NCI-H1930 (cell line): Measurements from ENCODE around the gene LENEP.

Experiments
- DNase-seq, 2 experiments: peaks; one replicate each; lab custom pipeline; 2025; lab: John Stamatoyannopoulos, UW

Gene LENEP

DNA sequence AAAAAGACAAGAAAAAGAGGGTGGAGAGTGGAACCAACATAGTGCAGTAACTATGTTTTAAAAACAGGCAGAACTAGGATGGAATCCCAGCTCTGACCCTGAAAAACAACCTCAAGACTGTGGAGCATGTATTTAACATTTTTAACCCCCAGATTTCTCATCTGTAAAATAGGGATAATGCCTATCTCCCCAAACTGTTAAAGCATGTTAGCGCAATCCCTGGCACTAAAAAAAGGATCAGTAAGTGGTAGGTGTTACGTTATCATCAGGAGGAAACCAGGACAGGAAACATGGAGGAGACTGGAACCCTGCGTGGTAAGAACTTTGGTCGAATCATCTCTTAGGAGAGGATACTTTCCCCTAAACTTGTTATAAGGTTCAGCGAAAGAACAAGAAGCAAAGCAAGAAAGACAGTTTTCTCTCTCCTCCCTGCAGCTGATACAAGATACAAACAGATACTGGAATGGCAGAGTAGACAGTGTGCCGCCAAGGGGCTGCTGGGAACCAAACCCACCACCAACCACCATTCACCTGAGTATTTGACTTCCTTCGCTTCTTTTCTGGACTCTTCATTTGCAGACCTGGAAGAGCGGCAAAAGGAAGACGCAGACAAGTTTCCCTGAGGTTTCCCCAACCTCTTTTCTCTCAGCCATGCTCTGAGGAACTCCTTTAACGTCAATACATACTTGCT lies 32.8 kb upstream of the LENEP start:
- DNase-seq: no peak

DNA sequence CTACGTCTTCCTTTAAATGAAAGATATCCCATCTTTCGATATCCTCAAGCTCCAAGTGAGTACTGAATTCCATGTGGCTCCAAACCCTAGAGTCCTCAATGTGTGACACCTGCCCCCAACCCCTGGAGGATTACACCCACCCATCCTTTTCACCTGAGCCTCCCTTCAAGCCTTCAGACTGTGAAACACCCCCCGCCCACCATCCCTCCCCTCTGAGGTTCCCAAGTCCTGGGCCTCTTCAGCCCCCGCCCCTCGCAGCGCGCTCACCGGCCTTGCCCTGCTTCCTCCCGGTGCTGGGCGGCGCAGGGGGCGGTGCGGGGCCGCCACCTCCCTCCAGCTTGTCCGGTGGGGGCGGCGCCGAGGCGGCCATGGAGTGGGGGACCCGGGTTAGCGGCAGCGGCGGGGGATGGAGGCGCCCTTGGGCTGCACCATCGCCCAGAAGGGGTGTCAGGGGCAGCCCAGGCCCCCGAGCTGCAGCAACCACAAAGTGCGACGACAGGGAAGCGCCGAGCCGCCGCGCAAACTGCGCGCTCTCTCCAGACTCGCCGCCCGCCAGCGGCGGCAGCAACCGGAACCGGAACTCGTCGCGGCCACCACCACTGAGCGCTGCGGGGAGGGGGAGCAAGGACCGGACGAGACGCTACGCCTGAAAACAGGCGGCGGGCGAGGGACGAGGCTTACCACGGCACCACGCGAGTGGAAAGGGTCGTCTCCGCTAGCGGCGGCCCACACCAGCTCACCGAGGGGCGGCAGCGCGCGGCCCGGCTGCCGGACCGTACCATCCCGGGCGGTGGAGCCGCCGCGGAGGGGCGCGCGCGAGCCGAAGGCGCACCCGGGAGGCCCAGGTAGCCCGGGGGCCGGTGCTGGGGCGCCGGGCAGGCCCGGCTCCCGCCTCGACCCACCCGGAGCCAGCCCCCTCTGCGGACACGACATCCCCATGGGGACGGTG lies 31.9 kb upstream of the LENEP start, which contains the start of gene PYGO2:
TSS of gene PYGO2 (minus strand) at position 576 of the 949 bp plus-strand sequence. CDS start at position 370, 206 bp downstream.
- DNase-seq: peak; percentile 44 to 75

DNA sequence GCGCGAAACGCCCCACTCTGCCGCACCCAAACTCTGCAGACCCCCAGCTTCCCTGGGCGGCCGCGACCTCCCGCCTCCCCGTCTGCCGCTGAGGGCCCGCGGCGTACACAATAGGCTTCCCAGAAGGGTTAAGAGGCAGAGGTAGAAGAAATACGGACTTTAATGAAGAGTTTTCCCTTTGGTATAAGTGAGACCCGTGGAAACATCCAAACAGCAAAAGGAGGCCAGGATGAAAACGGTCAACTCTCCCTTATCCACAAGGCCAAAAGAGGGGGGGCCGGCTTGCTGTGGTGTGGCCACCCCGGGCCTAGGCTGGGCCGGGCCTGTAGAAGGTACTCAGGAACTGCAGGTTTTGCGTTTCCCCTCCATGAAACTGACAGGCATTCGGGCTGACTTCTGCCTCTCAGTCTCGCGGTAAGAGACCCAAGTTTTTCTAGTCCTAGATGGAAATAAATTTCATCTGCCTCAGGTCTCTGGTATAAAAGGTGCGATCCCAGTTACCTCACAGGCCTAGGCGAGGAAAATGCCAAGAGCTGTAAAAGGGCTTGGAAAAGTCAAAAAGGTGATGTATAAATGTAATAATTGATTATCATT lies 31.1 kb upstream of the LENEP start:
- DNase-seq: no peak

DNA sequence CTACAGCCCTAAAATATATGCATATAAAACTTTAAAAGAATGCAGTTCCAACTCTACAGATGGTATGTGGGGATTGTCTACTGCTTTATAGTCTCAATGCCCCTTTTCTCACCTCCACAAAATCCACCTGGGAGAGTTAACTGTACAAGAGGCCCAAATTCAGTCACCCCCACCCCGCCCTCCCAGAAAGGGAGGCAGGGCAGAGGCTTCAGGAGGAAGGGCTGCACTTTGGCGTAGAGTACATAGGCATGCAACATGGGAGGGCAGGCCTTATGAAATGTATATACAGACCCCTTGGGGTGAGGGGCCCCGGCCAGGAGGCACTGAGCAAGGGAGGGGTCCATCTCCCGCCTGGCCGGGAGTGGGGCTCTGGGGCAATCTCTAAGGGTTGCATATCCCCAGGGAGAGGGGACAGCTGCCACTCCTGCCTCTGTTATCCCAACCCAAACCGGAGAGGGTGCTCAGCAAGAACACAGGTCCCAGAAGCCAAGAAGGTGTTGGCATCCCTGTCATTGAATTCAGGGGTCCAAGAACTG lies 30.5 kb upstream of the LENEP start:
- no peak for DNase-seq

DNA sequence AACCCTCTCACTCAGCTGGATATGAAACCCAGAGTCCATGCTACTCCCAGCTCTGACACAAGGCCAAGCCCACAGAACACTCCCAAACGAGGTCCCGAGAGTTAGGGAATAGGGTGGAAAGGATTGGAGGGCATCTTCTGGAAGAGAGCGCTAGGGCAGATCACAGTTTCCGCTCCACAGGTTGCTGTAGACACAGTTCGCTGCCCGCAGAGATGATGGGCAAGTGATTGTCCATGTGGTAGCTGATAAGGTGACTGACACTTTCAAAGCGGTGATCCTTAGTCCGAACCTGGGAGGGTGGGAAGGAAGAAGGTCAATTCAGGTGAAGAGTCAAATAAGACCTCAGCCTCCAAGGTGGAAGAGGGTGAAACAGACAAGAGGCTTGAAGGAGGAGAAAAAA lies 29.7 kb upstream of the LENEP start:
- DNase-seq: no peak

DNA sequence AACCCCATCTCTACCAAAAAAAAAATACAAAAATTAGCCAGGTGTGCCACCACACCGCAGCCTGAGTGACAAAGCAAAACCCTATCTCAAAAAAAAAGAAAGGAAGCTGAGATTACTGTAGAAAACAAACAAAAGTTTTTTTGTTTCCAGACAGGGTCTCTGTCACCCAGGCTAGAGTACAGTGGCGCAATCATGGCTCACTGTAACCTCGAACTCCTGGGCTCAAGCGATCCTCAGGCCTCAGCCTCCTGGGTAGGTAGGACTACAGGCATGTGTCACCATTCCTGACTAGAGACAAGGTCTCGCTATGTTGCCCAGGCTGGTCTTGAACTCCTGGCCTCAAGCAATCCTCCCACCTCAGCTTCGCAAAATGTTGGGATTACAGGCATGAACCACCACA lies 29.0 kb upstream of the LENEP start:
- DNase-seq: no peak

DNA sequence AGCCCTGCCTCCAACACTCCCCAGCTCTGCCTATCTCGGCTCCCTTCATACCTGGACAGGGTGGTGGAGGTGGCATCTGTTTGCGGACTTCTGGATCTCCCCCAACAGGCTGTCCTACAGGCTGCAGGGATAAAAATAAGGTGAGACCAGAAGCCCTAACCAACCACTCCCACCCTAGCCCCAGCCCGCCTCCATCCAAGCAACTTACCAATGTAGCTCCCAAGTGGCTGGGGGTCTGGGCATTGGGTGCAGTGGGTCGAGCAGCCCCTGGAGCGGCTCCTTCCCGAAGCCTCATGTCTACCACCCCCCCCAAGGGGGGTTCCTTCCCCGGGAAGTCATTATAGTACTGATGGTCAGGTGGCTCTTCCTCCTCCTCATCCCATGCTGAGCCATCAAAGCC lies 27.3 kb upstream of the LENEP start:
- DNase-seq: no peak

DNA sequence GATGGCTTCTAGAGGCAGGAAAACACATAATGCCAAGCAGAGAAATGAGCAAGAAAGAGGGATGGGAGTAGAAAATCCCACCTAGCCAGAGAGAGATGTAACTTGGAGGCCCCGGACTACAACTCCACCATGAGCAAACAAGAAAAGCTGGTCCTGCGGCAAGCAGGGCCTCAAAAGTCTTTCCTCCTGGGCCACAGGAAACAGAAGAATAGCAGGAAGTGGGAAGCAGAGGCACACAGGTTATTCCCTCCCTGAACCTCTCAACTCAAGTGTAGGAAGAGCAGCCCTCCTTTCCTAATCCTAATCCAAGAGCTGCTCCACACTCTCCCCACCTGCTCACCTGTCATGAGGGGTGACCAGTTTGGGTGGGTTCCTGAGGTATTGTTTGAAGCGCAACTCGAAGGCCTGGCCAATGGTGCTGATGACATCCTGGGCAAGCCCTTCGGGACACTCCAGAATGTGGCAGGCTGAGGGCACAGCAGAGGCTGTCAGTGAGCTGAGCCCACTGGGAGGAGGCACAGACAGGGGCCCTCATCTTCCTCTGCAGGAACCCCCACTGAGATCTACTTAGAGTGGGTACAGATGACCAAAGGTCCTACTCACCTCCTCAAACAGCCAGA lies 25.9 kb upstream of the LENEP start:
- DNase-seq: no peak

DNA sequence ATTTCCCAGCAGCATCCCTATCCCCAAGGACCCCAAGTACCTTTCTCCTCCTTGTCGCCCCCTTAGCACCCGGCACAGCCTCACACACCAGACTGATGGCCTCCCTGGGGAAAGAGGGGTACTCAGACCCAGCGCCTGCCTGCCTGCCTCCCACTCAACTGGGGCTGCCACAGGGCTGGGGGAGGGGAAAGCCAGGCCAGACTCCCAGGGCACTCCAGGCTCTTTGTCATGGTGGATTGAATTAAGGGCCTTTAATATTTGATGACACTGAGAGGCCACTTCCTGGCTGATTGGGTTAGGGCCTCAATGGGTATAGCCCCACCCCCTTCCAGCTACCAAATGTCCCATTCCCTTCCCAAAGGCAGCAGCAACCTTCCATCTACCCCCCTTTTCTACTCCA lies 24.7 kb upstream of the LENEP start:
- no peak for DNase-seq

DNA sequence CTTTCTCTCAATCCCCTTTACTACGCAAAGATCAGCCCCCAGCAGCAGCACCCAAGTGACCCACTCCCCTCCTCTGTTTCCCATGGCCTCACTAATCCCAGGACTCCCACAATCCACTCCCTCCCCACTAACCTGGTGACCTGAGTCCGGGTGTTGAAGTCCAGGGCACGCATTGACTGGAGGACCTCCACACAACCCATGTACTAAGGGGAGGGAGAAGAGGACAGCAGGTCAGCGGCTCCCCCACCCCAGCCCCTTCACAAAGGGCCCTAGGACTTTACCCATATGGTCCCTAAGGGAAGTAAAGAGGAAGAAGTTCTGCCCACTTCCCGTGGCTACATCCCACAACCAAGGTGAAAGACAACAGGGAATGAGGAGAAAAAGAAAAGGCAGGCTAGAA lies 24.1 kb upstream of the LENEP start:
- no peak for DNase-seq

DNA sequence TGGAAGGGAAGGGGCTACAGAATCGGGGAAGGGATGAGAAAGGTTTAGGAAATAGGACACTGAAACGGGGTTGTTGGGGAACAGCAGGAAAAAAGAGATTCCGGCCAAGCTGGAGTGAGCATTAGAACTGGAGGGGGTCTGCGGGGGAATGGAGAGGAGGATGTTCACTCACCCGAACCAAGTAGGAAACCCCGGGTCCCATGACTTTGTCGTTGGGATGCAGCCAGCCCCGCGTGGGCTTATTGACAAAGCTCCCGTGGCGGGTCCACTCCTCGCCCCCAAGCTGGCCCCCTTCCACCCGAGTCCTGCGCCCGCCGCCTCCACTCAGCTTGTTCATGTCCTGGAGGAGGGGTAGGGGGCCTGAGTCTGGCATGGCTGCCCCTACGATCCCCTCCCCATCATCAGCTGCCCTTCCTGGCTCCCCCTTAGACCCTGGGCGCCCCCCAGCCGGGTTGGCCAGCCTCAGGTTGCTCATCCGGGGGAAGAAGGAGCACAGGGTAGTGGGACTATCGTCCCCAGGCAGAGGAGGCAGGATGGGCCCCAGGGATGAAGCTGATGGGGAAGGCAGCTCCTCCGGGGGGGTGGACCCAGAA lies 23.4 kb upstream of the LENEP start:
- no peak for DNase-seq

DNA sequence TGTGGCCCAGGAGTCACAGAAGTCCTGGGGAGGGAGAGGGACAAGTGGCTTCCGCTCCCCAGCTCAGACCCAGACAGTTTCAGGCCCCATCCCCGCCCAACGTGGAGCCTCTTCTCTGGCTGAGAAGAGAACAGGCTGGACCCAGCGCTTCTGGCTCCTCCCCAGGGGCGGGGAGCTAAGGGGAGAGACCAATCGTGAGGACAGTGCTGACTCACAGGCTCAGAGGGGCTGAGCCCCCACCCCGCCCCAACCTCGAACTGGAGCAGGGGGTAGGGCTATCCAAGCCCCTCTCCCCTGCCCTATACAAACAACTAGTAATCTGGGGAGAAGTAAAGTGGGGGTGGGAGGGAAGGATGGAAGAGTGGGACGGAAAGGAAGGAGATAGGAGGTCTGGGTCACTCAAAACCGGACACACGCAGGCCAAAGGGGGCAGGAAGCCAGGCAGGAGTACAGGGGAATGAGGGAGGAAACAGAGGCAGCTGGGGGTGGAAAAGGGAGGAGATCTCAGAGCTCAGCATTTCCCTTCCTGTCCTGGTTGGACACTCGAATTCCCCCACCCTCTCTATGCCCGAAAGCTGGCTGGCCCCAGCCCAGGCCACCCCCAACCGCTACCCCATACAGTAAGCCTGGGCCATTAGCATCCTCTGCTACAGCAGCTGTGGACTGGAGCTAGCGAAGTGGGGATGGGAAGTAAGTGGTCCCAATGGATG lies 22.6 kb upstream of the LENEP start, which contains the start of gene SHC1:
TSS of gene SHC1 (minus strand) at position 117 of the 710 bp plus-strand sequence. CDS start 221 bp downstream, outside the sequence.
- no peak for DNase-seq

DNA sequence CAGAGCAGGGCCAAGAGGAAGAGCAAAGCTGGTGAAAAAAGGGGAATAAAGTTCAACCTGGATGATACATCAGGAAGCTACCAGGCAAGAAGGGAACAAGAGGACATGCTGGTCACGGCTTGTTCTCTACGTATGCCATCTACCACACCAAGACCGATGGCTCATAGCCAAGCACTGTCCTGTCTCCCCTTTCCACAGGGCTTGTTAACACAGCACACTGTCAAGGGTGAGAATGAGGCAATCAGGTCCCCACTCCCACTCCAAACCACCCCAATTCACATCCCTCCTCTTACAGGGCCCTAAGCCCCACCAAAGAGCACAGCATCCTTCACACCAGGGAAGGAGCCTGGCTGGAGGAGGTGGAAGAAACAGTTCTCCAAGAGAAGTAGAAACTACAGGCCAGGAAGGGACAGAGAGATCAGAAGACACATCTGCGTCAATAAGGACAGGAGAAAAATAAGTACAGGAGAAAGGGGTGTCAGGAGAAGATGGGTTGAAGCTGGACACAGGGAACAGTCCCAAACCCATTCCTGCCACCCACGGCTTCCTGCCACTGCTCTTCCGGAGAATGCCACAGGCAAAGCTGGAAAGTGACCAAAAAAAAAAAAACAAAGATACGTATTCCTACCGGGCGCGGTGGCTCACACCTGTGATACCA lies 21.9 kb upstream of the LENEP start:
- no peak for DNase-seq

DNA sequence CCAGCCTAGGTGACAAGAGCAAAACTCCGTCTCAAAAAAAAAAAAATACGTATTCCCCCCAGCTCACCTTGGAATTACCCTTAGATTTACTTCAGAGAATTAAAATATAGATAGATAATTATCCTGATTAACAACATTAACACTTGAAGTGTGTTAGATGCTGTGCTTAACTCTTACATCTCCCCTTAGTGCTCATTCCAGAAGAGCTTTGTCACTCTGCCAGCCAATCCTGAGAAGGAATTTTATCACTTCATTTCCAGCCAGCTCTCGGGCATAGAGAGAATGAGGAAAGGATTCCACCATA lies 21.2 kb upstream of the LENEP start:
- DNase-seq: no peak

DNA sequence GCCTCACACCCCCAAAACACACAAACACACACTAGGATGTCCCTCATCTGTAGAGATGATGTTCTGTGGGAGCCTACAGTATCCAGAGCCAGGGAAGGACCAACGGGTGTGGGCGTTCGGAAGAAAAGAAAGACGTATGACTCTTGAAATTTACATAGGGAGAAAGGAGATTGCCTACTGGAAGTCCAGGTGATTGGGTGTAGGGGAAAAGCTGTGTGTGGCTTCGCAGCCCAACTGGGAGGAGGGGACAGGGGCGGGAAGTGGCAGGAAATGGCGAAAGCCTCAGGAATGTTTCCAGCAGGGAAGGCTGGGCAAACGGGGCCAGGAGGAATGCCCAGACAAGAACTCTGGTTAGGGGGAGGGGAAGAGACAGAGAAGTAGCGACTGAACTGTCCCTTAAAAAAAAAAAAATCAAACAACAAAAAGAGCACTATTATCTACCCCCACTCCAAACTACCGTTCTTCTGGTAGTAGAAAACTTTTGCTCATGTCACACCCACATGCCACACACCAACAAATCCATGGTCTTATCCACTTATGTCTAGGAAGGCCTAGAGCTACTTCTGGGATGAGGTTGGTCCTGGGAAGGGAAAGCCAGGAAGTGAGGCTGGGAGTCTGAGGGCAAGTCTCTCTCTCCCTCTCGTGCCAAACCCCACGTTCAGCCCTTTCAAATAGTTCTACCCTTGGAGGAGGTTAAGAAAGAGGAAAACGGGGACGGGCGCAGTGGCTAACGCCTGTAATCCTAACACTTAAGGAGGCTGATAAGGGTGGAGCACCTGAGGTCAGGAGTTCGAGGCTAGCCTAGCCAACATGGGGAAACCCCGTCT lies 20.7 kb upstream of the LENEP start:
- DNase-seq: no peak

DNA sequence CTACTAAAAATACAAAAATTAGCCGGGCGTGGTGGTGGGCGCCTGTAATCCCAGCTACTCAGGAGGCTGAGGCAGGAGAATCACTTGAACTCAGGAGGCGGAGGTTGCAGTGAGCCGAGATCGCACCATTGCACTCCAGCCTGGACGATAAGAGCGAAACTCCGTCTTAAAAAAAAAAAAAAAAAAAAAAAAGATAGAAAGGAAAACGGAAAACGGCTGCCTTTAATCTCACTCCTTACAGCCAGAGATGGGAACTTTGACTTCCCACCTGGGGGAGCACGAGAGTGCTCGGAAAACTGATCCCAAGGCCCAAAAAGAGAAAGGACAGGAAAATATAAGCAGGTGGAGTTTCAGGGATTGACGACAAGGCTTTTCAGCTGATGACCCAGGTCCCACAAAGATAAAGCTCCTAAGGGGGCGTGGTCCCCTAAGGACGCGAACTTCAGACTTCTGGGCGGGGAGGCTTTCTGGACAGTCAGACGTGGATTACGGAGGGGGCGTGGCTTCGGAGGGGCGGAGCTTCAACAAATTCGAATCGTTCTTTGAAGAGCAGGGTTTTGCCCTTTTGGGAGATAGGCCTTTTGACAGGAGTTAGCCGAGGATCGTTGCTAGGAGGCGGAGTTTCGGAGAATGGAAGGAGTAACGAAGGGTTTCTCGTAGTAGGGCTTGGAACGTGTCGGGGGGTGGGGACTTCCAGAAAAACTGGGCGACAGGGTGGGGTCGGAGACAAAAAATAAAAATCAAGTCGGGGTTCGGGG lies 19.9 kb upstream of the LENEP start:
- peak; percentile 72 for DNase-seq

DNA sequence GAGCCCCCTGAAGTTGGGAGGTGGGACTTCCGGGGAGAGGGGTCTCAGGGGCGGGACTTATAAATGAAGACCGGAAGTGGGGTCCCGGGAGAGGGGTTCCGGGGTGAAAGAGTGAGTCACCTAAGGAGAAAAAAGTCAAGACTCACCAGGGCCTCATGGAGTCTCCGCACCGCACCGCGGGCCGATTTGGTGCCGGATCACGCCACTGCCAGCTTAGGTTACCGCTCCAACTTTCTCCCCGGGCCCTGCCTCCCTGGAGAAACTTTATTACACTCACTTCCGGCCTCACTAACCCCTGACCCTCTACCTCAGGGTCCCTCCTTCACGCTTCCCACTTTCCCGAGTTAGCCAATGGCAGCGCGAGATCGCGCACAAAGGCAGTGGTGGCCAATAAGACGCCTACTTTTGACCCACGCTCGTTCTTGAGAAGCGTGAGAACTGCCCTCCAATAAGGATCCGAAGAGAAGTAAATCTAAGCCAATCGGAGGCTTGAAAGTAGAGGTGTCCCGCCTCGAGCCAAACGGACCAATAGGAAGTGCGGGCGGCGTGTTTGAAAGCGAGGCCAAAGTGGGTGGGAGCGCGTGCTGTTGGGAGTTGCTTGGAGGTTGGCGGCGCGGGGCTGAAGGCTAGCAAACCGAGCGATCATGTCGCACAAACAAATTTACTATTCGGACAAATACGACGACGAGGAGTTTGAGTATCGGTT lies 19.1 kb upstream of the LENEP start, which contains the start of gene CKS1B:
TSS of gene CKS1B (plus strand) at position 580 of the 706 bp plus-strand sequence. CDS start at position 645, 65 bp downstream.
- peak; percentile 100 for DNase-seq

DNA sequence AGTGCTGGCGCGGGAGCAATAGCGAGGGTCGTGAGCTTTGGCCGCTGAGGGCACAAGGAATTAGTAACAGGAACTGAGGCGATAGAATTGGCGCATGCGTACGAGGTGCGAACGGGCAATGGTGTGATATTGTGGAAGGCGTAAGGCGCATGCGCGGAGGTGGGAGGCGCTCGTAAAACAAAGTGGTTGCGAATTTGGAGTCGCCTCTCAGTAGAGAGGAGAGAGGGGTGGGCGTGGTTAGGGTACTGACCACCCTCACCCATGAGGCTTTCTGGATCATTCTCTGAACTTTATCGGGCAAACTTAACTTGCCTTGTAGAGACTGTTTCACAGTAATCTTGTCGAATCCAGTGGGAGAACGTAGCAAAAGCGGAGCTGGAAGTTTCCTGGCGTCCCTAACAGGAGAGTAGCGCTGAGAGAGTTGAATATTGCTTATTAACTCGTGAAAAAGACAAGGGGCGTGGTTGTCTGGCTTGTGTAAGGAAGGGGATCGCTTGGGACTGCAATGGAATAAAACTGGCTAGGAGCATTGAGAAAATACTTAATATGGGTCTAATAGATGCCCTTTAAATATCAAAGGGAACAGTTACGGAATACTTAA lies 18.5 kb upstream of the LENEP start:
- peak; percentile 93 to 96 for DNase-seq
